Measurements from ENCODE around the gene ASZ1. TPM values are rescaled to one million over a fixed set of nuclear protein-coding genes. Genes with fewer than 3 reads are reported as not detected.

Gene ASZ1
- polyA plus RNA-seq, 1 donor from 2014 or later = not detected

GRCh38 chr7:117385363-117386109 lies 41.8 kb downstream of the ASZ1 start:
- no peaks in the 10 kb centered on the region for H3K9me2 ChIP-seq (ENCODE audit: insufficient read depth, low read length)
- H3K79me2 ChIP-seq (replicated peaks; ENCODE audit: insufficient read depth, low read length) = no peaks in the 10 kb centered on the region
- no peak for TF ChIP-seq REST (IDR thresholded peaks at IDR 0.05; ENCODE audit: borderline replicate concordance)
- TF ChIP-seq RAD21 (conservative IDR thresholded peaks at IDR 0.05) = peak; percentile 80
- no peak for TF ChIP-seq EP300 (conservative IDR thresholded peaks at IDR 0.05; ENCODE audit: poor library complexity, severe bottlenecking)
- TF ChIP-seq EZH2 (IDR thresholded peaks at IDR 0.05; ENCODE audit: borderline replicate concordance, insufficient read depth, low read length, poor library complexity, severe bottlenecking) = no peak
- no peak for TF ChIP-seq MXI1 (conservative IDR thresholded peaks at IDR 0.05; ENCODE audit: poor library complexity, severe bottlenecking)
- TF ChIP-seq CTCF (IDR thresholded peaks at IDR 0.05; ENCODE audit: poor library complexity, severe bottlenecking) = peak; percentile 77
- peak; percentile 81 for TF ChIP-seq SMC3 (conservative IDR thresholded peaks at IDR 0.05; ENCODE audit: poor library complexity)
- no peak for TF ChIP-seq POLR2AphosphoS5 (IDR thresholded peaks at IDR 0.05)
- TF ChIP-seq TAF1 (IDR thresholded peaks at IDR 0.05; ENCODE audit: low read depth) = no peak
- no peaks in the 10 kb centered on the region for H3K36me3 ChIP-seq (ENCODE audit: insufficient read depth, low read length)
- H2AFZ ChIP-seq (ENCODE audit: low read depth, low read length) = no peak overlapping the region
- H3K9ac ChIP-seq (ENCODE audit: low read length) = no peak overlapping the region
- no peaks in the 10 kb centered on the region for H3F3A ChIP-seq (ENCODE audit: insufficient read depth, low read length, poor library complexity, severe bottlenecking)
- no peak overlapping the region for H3K4me2 ChIP-seq (ENCODE audit: low read length)
- no peaks in the 10 kb centered on the region for H3K9me3 ChIP-seq (ENCODE audit: low read length)
- no peaks in the 10 kb centered on the region for H3K27me3 ChIP-seq (ENCODE audit: insufficient read depth, low read depth, low read length)
- no peak overlapping the region for H3K4me3 ChIP-seq (ENCODE audit: low read length)
- no peaks in the 10 kb centered on the region for H4K20me1 ChIP-seq (ENCODE audit: insufficient read depth)
- no peak overlapping the region for H3K27ac ChIP-seq (ENCODE audit: low read length)

GRCh38 chr7:117384688-117385362 lies 42.5 kb downstream of the ASZ1 start:
- Histone ChIP-seq H3K27ac (ENCODE audit: low read length) (no peak overlapping the region), H3K4me3 (ENCODE audit: low read length) (no peak overlapping the region), H3K36me3 (ENCODE audit: insufficient read depth, low read length) (no peaks in the 10 kb centered on the region), H3K4me2 (ENCODE audit: low read length) (no peak overlapping the region), H3K9me2 (ENCODE audit: insufficient read depth, low read length) (no peaks in the 10 kb centered on the region), H2AFZ (ENCODE audit: low read depth, low read length) (no peak overlapping the region), H3K79me2 (replicated peaks; ENCODE audit: insufficient read depth, low read length) (no peaks in the 10 kb centered on the region), H3K27me3 (ENCODE audit: insufficient read depth, low read depth, low read length) (no peaks in the 10 kb centered on the region), H3K9me3 (ENCODE audit: low read length) (no peaks in the 10 kb centered on the region), H3F3A (ENCODE audit: insufficient read depth, low read length, poor library complexity, severe bottlenecking) (no peaks in the 10 kb centered on the region), H3K9ac (ENCODE audit: low read length) (no peak overlapping the region), H4K20me1 (ENCODE audit: insufficient read depth) (no peaks in the 10 kb centered on the region)
- TF ChIP-seq TAF1 (IDR thresholded peaks at IDR 0.05; ENCODE audit: low read depth) = no peak
- no peak for TF ChIP-seq MXI1 (conservative IDR thresholded peaks at IDR 0.05; ENCODE audit: poor library complexity, severe bottlenecking)
- no peak for TF ChIP-seq CTCF (IDR thresholded peaks at IDR 0.05; ENCODE audit: poor library complexity, severe bottlenecking)
- TF ChIP-seq REST (IDR thresholded peaks at IDR 0.05; ENCODE audit: borderline replicate concordance) = no peak

Data from neural cell (in vitro differentiated cells).